HL-60 (cell line): ENCODE results near the gene SIL1.

Experiments
- REST ChIP-seq: IDR thresholded peaks from 2 replicates; pipeline ENCODE4 v1.6.1; 2012; ENCODE audit warnings: low read depth; ENCODE audit not compliant: insufficient replicate concordance
- TF ChIP-seq, protein P1 (sequence below): IDR thresholded peaks from one replicate; pipeline ENCODE4 v1.5.1; 2011; ENCODE audit warnings: low read length, control low read depth, inconsistent platforms; ENCODE audit not compliant: insufficient read depth

GRCh38 chr5:138955671-138956295 lies 242.4 kb downstream of the SIL1 start:
- TF ChIP-seq, protein P1, sequence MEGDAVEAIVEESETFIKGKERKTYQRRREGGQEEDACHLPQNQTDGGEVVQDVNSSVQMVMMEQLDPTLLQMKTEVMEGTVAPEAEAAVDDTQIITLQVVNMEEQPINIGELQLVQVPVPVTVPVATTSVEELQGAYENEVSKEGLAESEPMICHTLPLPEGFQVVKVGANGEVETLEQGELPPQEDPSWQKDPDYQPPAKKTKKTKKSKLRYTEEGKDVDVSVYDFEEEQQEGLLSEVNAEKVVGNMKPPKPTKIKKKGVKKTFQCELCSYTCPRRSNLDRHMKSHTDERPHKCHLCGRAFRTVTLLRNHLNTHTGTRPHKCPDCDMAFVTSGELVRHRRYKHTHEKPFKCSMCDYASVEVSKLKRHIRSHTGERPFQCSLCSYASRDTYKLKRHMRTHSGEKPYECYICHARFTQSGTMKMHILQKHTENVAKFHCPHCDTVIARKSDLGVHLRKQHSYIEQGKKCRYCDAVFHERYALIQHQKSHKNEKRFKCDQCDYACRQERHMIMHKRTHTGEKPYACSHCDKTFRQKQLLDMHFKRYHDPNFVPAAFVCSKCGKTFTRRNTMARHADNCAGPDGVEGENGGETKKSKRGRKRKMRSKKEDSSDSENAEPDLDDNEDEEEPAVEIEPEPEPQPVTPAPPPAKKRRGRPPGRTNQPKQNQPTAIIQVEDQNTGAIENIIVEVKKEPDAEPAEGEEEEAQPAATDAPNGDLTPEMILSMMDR = no peak
- no peak for TF ChIP-seq REST
